Measurements from ENCODE around the gene NID1. TPM values are rescaled to one million over a fixed set of nuclear protein-coding genes. Genes with fewer than 3 reads are reported as not detected.
"Not testable (repeated sequence)": the region's sequence is repeated elsewhere in the genome, so short reads cannot be mapped to it uniquely, and the experiment has no call there.

Gene NID1
- total RNA-seq, 1 donor from 2014 or later: 173 TPM

DNA sequence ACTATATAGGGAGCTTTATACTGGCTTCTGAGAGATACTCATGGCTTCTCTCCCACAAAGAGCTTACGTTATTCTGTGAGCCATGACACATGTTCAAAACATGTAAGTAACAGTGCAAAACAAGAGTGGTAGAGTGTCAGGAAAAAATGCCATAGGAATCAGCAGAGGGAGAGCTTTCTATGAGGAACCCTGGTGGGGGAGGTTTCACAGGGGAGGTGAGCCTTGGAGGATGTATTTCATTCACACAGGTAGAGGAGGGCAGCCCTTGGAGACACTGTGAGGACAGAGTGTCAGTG, 125.5 kb downstream of the NID1 start:
- DNase-seq (ENCODE audit: low spot score): no peak

DNA sequence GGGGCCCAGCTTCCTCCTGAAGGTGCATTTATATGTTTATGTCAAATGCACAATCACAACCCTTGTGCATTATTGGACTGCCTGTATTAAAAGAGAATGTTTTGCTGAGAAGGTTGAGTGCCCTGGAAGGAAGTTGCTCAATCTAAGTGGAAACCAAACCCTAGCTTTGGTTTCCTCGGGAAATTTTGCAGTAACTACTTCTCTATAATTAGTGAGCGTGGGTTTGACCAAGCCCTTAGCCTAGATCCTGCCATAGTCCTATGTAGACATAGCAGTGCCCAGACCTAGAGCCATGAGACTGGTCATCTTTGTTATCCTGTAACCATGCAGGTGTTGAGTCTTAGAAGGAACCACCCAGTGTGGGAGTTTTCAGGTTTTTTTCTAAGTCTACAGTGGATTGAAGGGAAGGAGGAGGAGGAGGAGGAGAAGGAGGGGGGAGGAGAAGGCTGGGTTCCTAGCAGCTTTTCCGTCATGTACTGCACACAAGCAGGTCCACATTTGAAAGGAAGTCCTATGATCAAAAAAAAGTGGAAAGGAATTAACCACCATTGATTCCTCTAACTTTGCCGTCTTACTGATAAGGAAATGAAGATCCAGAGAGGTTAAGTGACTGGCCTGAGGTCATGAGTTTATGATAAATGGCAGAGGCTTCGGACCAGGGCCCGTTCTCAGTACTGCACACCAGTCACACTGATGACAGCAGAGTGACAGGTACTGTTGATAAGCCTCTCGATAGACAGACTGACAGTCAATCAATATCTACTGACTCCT, 126.0 kb downstream of the NID1 start:
- DNase-seq (ENCODE audit: low spot score): no peak

DNA sequence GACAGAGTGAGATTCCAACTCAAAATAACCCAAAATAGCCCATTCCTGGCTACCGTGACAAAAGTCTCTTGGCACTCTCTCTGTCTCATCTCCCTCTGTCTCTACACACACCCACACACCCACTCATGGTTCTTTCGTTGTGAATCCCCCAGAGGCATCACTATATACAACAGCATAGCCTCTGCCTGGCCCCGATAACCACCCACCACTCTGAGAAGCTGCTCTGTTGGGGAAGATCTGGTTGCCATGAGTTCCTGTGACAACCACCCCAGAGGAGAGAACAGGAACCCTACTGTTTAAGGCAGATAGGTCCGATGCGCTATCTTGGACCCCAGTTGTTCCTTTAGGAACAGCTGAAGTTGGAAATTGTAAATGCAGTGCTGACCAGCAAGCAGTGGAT, 127.8 kb downstream of the NID1 start:
- DNase-seq (ENCODE audit: low spot score): no peak

DNA sequence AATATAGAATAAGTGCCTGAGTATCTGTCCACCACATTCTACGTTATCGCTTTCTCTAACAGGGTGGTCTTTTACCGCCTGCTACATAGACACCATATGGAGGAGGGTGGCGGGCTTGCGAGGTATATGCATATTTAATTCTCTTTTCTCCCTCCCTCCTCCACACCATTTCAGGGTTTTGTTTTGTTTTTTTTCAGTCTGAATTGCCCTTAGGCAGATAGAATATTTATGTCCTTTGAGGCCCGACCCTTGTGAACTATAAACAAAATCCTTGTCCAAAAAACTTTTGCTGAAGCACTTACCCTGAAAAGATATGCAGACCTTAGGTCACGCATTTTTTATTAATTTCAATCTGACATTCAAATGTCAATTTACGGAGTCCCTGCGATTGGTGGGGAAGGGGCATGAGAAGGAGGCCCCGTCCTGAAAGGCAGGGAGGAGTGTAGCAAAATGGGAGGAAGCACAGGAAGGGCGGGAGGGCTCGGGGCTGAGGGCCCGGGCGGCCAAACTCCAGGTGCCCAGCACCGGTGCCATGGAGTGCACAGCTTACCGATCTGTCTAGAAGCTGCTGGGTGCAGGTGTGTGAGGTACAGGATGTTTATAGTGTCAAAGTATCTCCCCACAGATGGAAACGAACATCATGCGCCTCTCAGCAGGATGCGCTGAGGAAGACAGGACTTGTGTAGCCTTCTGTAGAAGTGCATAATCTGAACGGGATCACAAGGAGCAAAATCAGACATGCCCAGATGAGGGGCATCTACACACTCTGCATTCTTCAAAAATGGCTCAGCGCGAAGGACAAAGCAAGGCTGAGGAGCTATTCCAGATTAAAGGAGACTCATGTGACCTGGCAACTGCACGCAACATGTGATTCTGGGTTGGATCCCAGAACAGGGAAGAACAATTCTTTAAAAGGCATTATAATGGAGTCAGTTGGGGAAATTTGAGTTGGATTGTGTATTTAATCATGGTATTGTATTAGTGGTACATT, 129.4 kb downstream of the NID1 start:
- no peak for DNase-seq (ENCODE audit: low spot score)

DNA sequence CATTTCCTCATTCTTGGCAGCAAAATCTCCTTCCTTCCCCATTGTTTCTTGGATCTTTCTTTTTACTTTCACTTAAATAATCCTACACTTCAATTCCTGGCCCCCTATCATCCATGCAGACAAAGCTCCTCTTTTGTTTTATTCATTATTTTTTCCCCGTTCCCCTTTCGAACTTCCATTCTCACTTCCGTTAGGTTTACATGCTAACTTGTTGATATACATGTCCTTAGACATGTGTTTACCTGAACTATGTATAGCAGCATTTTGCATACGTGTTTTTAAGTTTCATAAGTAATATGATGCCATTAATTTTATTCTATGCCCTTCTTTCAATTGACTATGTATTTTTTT, 131.1 kb downstream of the NID1 start:
- DNase-seq (ENCODE audit: low spot score): no peak

DNA sequence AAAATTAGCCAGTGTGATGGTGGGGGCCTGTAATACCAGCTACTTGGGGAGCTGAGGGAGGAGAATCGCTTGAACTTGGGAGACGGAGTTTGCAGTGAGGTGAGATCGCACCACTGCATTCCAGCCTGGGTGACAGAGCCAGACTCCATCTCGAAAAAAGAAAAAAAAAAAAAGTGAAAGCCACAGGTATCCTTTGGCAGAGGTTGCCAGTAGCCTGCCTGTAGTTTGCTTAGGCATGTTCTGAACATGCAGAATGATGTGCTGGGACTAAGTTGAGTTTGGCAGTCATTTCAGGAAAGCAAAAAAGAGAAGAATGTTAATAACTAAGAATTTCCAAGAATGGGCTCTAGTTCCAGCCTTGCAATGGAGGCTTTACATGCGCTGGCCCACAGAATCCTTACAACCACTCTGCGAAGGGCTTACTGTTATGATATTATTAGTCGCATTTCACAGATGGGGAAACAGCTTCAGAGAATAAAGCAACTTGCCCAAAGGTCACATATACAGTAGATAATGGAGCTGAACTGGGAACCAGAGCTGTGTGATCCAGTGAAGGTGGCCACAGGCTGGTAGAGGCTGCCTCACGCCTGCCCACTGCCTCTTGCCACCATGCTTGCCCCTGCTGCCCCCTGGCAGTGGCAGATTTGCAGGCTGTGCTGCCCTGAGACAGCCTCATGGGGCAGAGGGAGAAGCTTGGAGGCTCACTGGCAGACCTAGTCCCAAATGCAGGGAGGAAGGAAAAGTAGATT, 131.7 kb downstream of the NID1 start:
- DNase-seq (ENCODE audit: low spot score): no peak

DNA sequence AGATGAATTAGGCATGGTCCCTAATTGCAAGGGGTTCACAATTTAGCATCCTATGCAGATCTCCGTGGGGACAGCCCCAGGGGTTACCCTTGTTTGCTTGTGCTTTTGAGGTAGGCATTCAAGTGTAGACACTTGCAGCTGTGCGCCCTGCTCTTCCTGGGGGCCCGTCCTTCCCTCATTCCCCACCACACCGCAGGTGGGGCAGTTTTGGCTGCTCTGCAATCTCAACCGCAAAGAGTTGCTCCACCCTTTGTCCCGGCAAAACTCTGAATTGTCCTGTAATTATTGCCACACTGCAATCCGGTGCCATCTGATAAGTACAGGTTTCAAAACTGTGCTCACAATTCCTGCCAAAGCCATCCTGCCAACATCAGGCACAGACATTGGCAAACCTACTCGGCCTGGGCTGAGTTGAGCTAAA, 132.8 kb downstream of the NID1 start:
- DNase-seq (ENCODE audit: low spot score): no peak

DNA sequence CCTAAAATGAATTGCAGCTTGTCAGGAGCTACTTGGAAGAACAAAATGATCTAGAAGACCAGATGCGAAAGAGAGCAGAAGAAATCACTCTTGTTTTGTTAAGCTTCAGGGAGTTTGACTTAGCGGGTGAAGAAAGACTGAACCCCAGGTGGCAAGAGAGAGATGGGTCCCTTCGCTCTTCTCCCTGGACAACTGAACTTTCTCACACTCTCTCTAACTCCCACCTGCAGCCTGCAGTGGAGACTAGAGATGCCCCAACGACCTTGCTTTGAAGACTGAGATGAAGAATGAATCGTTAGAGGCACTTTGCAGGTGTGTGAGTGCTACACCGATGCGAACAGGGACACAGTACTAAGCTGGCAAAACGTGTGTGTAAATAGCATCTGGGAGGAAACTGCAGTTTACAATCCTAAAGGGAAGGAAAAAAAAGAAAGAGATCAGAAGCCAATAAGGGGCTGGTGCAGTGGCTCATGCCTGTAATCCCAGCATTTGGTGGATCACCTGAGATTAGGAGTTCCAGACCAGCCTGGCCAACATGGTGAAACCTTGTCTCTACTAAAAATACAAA, 133.6 kb downstream of the NID1 start:
- DNase-seq (ENCODE audit: low spot score): no peak

DNA sequence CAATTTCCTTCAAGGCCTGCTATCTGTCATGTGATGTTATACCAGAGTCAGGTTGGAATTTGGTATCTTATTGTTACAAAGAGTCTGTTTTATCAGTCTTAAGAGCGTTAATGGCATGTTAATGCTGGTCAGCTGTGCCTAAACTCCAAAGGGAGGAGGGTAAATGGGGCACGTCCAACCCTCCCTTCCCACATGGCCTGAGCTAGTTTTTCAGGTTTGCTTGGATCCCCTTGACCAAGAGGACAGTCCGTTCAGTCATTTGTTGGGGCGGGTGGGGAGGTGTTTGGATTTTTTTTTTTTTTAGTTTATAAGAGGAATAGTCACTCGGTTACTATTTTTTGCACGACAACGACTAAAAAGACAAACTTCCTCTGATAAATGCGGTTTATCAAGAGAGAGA, 134.3 kb downstream of the NID1 start:
- no peak for DNase-seq (ENCODE audit: low spot score)

DNA sequence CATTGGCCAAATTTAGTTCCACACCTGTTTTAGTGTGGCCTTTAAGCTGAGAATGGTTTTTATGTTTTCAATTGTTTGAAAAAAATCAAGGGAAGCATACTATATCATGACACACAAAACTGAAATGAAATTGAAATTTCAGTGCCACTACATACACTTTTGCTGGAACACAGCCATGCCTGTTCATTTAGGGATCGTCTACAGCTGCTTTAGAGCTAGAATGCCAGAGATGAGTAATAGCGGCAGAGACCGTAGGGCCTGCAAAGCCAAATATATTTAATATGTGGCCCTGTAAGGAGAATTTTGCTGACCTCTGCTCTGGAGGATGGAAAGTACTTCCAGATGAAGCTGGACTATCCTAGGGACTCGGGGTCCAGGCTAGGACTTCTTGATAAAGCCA, 135.7 kb downstream of the NID1 start:
- DNase-seq (ENCODE audit: low spot score): no peak

DNA sequence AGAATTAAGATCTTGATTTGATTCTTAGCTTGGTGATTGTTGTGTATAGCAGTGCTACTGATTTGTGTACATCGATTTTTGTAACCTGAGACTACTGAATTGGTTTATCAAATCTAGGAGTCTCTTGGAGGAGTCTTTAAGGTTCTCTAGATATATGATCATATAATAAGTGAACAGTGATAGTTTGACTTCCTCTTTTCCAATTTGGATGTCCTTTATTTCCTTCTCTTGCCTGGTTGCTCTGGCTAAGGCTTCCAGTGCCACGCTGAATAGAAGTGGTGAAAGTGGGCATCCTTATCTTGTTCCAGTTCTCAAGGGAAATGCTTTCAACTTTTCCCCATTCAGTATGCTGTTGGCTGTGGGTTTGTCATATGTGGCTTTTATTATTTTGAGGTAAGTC, 136.7 kb downstream of the NID1 start:
- no peak for DNase-seq (ENCODE audit: low spot score)

DNA sequence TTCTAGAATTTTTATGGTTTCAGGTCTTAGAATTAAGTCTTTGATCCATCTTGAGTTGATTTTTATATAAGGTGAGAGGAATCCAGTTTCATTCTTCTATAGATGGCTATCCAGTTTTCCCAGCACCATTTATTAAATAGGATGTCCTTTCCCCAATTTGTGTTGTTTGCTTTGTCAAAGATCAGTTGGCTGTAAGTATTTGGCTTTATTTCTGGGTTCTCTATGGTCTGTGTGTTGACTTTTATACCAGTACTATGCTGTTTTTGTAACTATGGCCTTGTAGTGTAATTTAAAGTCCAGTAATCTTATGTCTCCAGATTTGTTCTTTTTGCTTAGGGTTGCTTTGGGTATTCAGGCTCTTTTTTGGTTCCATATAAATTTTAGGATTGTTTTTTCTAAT, 137.3 kb downstream of the NID1 start:
- not testable (repeated sequence) for DNase-seq (ENCODE audit: low spot score)

Other genes starting within 250 kb of the NID1 start
- 78.2 TPM for gene LYST, start 198.2 kb downstream of the NID1 start, total RNA-seq (ENCODE audit: insufficient read depth, low replicate concordance)
- 24.1 TPM for gene GPR137B, start 77.4 kb upstream of the NID1 start, total RNA-seq (ENCODE audit: insufficient read depth, low replicate concordance)
- 7.0 TPM for gene ERO1B, start 216.9 kb upstream of the NID1 start, total RNA-seq (ENCODE audit: insufficient read depth, low replicate concordance)

All from umbilical cord (tissue), 2 donors.